Glomerular visceral epithelial cell (primary cell): Measurements from ENCODE around the gene NEK10.

Experiments
- DNase-seq: peaks from one replicate; pipeline ENCODE4 v3.0.0-alpha.2; 2016; ENCODE audit errors: extremely low spot score

NEK10 gene

DNA sequence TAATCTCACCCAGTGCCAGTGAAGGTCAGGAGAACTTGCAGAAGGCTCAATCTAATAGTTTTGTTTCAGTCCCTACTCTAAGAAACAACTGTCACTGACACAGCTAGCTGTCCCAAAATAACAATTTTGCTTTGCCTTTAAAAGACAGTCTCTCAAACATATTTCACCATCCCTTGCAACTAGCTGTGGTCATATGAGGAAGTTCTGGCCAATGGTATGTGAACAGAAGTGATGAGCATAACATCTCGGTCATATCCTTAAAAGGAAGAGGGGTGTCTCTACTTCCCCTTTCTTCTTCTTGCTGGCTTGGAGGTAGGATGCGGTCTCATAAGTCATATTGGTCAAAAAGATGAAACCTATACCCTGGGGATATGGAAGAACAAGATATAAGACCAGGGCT is 198.1 kb downstream of the NEK10 start:
- DNase-seq = no peak

DNA sequence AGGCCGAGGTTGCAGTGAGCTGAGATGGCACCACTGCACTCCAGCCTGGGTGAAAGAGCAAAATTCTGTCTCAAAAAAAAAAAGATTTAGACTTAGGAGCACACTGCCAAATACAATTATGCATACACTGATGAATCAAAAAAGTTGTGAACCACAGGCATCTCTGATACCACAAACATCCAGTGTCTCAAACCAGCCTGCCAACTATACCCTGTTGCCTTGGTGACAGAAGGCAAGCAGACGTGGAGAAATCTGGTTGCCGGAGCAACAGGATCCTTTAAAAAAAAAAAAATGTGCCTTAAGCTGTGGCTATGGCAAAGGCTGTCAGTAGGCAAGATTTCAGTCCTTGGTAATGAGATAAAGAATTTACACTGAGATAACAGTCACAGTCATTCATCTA is 202.3 kb downstream of the NEK10 start:
- DNase-seq = peak; percentile 96

DNA sequence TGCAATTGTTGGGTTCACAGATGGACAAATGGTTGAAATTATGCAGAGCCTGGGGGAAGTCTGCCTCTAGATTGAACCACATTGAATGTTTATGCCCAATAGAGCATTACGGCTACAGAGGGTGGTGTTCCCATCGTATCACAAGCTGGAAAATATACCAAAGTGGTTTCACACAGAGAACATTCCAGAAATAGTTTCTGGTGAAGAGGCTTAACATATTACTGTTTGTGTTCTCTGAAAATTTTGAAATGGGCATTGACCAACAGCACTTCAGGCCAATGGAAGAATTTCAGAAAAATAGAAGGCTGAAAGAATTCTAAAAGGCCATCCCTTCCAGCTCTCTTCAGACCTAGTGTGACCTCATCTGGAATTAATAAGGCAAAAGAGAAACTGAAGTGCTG is 203.9 kb downstream of the NEK10 start:
- DNase-seq = peak; percentile 87

DNA sequence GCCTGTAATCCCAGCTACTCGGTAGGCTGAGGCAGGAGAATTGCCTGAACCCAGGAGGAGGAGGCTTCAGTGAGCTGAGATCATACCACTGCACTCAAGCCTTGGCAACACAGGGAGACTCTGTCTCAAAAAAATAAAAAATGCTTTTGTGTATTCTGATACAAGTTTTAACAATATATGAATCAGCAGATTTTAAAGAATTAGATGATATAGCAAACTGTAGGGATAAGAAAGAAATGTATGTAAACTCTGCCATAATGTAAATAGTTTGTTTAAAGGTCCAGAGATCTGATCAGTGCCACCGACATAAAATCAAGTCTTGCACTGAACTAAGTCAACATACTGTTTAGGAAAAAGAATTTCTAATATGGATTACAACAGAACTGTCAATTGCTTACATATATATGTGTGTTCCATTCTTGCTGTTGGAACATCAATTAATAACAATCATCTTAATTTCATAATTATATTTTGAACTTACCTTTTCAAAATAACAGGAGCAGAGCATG is 208.3 kb downstream of the NEK10 start:
- DNase-seq = no peak

DNA sequence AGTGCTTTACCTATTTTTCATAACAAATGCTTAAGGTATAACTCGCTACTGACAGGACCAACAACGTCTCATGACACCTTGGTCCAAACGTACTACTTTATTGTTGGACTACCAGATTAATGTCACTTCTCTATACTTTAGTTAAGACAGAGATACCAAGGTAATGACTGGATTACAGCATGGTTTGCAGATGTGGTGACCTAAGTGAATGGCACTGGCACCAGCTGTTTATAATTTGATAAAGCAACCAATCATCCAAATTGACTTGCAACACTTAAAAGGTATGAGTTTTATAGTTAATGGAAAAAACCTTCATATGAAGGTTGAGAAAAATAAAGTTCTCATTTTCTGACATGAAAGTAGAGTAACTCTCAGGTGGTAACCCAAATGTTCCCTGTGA is 209.0 kb downstream of the NEK10 start:
- DNase-seq = no peak

DNA sequence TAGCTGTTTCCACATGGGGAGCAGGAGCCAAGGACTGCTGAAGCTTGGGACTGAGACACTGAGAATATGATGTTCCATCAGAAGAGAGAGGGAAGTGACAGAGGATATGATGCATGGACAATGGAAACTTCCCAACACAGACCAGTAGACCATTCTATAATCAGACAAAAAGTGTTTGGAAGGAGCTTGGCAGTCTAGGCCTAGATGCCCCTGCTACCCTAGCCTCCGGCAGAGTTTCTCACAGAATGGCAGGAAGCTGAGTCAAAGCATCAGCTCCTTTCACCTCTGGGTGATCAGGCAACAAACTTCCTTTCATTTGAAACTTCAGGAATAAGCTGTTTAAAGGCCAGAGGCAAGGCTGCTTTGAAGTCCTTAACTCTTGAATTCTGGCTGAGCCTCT is 222.0 kb downstream of the NEK10 start:
- no peak for DNase-seq

DNA sequence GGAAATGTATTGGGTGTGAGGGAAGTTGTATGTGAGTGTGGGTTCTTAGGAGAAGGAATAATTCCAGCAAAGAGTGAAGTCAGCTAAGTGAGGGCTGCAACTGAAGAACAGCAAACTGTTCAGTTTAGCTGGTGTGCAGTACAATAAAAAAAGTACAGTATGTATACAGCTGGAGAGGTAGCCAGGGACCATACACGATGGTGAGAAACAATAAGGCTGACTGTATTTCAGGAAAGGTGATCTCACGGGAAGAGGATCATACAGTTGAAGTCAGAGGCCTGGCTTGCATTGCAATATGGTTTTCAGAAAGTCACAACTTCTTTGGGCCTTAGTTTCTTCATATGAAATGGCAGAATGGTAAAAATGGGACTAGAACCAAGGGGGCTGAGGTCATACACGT is 222.4 kb downstream of the NEK10 start:
- DNase-seq = no peak

DNA sequence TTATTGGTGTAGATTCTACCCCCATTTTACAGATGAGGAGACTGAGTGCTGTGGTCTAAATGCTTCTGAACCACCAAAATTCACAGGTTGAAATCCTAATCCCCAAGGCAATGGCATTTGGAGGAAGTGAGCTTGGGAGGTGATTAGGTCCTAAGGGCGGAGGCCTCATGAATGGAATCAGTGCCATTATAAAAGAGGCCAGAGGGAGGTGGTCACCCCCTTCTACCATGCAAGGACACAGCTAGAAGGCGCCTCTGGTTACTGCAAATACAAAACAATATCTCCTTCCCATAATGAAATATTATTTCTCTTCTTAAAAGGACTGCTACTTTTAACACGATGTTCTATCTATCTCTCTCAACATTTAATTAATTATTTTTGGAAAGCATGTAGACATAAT is 223.5 kb downstream of the NEK10 start:
- DNase-seq = no peak

DNA sequence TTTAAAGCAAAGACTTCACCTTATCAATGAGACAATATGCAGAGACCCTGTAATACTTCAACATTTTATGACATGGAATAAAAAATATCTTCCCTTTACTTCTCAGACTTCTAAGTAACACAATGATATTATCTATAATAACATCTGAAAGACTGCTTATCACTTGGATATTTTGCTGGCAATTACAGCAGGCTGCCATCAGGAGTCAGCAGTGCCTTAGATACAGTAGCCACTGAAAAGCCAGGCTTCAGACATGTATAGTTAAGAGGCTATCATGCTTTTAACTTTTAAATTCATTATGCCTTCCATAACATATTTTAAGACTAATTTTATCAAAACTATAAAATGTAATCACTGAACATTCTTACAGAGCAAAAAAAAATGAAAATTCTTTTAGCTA is 227.5 kb downstream of the NEK10 start:
- no peak for DNase-seq

DNA sequence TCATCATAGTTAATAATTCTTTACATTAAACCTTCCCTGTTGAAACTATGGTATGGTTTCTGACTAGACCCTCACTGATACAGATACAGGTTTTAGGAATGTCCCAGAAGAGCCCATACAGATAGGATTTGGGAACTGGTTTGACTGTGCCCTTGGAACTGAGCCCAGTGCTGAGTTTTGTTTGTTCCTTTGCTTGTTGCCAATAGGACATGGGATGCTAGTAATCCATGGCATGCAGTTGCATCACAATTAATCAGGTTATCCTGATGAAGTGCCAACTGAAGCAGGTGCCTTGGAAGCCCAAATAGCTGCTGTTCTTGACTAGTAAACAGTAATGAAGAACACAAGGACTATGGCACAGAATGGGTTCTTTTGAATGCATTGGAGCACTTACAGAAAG is 230.6 kb downstream of the NEK10 start:
- DNase-seq = no peak

DNA sequence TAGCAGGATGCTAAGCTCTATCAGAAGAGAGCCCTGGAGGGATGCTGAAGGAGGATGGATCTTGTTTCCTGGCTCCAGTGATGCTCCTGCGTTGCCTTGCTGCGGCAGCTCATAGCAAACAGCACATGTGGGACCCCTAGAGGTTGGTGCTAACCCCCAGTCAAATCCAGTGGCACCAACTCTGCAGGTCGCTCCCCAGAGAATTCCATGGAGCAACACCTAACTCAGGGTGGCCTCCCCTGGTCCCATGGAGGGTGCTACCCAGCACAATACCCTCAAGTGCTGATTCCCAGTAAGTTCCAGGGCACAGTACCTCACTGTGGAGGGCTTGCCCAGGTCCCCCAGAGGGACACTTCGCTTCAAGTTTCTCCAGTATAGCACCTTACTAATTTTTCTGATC is 231.2 kb downstream of the NEK10 start:
- DNase-seq = no peak

DNA sequence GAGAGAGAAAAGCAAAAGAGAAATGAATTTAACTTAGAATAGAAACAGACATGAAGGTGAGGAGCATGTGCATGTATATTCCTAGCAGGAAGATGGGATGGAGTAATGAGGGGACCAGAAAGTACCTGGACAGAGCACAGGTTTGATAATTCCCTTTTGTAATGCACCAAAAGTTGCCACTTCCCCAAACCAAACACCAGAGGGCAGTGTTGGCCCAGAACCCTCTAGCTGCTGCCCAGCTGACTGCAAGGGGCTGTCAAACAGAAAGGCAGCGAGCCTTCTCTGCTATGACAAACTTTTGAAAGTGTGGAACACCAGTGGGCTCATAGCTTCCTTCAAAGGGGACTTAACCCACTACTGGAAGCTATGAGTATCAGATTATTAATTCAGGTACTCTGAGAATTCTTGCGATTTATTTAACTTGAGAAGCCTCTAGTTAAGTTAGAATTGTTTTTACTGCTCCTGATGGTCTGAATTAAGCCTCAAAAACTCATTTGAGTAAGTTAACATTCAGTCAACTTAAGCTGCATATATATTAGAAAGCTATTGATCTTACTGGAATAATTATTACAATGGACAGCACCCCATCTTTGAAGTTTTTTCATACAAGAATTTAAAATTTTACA is 234.9 kb downstream of the NEK10 start:
- DNase-seq = peak; percentile 62

DNA sequence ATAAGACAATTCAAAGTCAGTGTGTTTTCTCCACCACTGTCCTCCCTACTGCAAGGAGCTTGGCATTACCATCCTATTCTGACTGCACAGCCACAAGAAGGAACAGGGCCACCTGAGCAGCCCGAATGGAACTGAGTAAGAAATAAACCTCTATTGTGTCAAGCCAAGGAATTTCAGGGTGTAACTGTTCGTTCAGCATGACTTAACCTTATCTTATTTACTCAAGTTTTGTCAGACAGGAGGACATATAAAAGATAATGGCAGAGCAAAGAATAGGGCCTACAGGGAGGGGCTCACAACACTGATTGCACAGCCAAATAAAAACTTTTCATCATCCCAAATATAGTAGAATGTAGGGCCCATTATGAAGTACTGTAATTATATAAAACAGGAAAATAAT is 236.1 kb downstream of the NEK10 start:
- DNase-seq = no peak

DNA sequence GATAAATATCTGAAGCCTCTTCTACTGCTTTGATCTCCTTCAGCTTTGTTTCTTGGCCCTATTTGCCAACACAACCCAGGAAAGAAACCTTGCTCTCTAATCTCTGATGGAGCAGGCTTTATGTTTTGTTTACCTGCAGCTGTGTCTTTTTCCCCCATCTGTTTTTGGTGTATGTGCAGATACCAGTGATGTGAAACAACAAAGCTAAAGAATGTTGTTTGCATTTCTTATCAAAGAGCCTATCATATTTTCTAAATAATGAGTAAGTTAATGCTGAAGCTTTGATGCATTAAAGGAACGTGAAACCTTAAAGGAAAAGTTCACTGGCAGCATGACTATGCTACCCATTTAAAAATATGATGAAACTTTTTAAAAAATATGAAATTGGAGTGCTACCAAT is 238.4 kb downstream of the NEK10 start:
- DNase-seq = no peak

DNA sequence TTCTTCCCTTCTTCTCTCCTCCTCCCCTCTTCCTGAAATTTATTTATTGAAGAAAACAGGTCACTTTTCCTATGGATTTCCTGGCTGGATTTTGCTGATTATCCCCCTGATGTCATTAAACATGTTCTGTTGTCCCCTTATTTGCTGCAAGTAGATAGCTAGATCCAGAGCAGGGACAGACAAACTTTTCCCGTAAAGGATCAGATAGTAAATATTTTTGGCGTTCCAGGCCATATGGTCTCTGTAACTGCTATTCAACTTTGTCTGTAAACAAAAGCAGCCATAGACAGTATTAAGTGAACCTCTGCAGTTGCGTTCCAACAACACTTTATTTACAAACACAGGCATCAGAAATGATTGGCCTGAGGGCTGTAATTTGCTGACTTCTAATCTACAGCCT is 241.3 kb downstream of the NEK10 start:
- no peak for DNase-seq

DNA sequence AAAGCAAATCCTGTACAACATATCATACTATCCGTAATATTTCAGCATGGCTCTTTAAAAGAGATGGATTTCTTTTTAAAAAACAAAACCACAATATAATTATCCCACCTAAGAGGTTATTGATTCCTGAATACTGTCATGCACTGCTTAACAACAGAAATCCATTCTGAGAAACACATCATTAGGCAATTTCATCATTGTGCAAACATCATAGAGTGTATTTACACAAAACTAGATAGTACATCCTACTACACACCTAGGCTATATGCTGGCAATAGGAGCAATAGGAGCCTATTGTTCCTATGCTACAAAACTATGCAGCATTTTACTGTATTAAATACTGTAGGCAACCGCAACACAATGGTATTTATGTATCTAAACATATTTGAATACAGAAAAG is 242.0 kb downstream of the NEK10 start:
- DNase-seq = no peak

DNA sequence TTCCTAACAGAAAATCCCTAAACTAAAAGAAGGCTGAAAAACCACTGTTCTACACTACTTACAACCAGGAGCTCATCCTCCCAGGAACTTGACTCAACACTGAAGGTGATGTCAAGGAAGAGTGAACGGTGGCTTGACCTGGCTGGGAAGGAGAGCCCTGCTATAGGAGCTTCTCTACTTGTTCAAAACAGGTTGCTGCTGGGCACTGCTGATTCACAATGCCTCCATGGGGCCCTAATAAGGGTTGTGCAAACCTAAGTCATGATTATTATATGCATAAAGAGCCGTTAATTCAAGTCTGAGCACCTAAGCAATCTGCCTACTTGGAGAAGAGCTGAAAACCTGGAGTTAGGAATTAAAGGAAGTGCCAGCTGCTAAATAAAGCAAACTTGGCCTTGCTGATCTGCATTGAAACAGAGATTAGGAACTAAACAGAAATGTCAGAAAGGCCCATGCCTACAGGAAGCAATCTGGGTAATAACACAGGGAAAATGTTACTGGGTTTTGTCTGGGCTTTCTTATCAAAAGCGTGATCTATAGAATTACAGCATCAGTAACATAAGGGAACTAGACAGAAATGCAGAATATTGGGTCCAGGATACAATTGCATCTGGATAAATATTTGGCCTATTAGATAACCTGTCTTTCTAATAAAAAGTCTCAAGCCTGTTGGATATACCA is 243.2 kb downstream of the NEK10 start:
- no peak for DNase-seq

DNA sequence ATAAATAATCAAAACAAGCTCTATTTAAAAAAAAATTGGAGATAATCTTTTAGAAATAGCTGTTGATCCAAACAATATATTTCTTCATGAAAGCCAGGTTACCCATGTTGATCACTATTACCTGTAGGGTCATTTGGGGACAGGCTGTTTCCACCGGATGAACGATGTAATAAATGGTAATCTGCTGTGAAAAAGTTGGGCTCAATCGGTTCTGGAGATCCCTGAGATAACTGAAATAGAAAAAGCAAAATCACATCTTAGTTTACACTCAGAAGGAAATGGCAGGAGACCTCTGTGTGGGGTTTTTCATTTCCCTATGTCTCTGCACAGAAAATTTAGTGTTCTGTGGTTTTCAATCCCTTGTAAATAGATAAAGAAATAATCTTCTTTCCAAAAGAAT is 249.5 kb downstream of the NEK10 start:
- no peak for DNase-seq

DNA sequence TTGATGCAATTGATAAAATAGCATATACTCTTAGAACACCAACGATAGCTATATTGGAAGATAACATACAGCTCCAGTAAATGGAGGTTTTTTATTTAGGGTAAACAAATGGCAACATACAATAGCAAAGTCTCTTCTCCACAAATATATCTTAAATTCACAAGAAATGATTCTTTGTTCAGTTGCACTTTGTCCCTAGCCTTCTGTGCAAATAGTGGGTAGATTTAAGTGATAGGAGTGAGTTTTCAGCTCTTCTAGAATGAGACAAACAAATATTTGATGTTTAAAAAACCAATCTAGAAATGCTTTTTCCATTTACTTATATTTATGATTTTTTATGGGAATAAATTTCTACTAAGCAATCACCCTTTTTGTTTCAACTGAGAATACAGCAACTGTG is 253.8 kb downstream of the NEK10 start:
- DNase-seq = no peak

DNA sequence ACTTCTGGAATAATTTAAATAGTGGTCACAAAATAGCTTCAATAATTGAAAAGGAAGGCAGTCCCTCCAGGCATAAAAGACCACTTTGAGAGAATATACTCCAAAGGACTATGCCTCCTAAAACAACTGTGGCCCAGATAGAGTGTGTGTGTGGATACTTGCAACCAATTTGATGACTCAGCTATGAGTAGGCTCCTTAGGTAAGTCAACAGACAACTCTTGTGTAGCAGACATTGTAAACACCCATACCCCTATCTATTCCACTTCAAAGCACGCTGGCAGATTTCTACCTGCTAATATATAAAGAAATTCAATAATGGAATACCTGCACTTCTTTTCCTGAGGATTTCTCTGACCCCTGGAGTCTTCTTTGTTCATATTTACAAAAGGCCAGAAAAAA is 254.5 kb downstream of the NEK10 start:
- DNase-seq = no peak

DNA sequence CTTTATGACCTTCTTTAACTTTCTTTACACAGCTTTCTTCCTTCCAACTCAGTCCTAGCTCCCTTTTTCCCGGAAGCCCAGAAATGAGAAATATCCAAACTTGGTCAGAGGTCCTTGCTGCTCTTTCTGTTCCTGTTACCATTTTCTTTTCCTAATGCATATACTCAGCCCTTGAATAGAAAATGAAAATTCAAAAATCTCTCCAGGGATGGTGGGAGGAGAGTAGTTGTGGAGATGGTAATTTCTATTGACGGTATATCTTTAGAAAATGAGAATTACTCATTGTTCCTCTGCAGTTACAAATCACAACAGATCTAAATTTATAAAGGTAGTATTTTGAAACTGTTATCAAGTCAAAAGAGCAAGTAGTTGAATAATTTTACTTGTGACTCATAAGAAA is 255.1 kb downstream of the NEK10 start:
- DNase-seq = no peak

DNA sequence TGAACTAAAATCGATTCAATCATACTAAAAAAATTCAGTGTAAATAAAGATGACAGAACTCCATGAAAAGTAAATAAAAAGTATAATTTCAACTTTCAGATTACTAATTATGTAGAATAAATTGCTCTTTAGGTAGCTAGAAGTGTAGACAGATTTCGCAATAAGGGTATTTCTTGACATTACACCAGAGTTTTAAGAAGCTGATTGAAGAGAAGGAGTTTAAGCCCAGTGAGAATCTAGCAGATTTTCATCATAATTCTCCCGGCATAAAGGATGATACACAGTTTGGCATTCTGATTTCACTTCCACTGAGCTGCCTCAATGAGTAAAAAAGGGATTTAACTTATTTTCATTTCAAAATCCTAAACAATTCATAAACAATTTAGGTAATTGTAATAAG is 259.2 kb downstream of the NEK10 start:
- no peak for DNase-seq

DNA sequence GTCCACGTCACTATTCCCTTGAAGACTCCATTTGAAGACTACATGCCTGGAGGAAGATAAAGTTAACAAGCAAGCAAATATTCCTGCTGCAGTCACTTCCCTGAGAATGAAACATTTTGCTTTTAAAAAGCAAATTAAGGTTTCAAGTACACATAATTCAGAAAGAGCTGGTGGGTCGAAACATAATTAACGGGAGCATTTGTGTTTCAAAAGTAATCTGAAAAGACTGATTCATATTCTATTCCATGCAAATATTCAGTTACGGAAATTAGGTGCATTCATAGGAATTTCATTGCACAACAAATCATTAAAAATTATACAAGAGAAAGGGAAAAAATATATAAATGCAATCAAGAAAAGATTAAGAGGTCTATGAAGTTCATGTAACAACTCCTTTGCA is 260.9 kb downstream of the NEK10 start:
- DNase-seq = no peak

DNA sequence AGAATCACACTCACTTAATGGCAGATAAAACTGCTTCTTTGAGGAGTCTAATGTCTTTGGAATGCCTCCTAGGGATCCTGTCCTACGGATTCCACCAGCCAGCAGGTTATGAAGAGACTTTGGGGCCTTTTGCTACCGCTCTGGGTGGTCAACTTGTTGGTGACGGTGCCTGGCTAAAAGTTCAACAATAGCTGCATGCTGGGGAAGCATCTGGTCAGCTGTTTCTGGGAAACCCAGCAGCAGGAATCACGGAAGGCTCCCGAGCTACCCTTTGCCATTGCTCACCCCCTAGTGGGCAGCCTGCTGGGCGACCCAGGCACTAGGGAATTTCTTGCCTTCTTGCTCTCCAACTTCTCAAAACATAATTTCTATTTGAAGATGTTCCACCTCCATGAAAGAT is 263.3 kb downstream of the NEK10 start:
- no peak for DNase-seq
